ENCODE data around the gene WIPF3.
"Not testable (repeated sequence)": the region's sequence is repeated elsewhere in the genome, so short reads cannot be mapped to it uniquely, and the experiment has no call there.

WIPF3 gene

GRCh38 chr7:29878081-29878688 is 71.9 kb downstream of the WIPF3 start:
- DNase-seq (ENCODE audit: low read depth, low spot score): no peak

- no peak for DNase-seq (ENCODE audit: low read depth, low spot score)
Observed at GRCh38 chr7:29879609-29880008, 73.3 kb downstream of the WIPF3 start.

GRCh38 chr7:29881724-29882123 is 75.4 kb downstream of the WIPF3 start:
- DNase-seq (ENCODE audit: low read depth, low spot score): peak; percentile 61

GRCh38 chr7:29882481-29882880 is 76.2 kb downstream of the WIPF3 start:
- no peak for DNase-seq (ENCODE audit: low read depth, low spot score)

- peak; percentile 25 for DNase-seq (ENCODE audit: low read depth, low spot score)
Observed at GRCh38 chr7:29883462-29884398, 77.4 kb downstream of the WIPF3 start.

- DNase-seq (ENCODE audit: low read depth, low spot score): peak; percentile 28
Observed at GRCh38 chr7:29884399-29885272, 78.3 kb downstream of the WIPF3 start.

DNA sequence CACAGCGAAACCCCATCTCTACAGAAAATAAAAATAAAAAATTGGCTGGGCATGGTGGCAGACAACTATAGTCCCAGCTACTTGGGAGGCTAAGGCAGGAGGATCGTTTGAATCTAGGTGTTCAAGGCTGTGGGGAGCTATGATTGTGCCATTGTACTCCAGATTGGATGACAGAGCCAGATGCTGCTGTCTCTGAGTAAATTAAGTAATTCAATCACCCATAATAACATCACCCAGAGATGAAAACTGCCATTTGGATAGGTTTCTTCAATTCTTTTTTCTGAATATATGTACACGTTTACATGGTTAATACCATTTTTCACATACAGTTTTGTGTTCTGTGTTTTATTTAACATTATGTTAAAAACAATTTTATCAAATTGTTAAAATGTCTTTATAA is 79.3 kb downstream of the WIPF3 start:
- DNase-seq (ENCODE audit: low read depth, low spot score): no peak

GRCh38 chr7:29886827-29887226 is 80.5 kb downstream of the WIPF3 start:
- no peak for DNase-seq (ENCODE audit: low read depth, low spot score)

DNA sequence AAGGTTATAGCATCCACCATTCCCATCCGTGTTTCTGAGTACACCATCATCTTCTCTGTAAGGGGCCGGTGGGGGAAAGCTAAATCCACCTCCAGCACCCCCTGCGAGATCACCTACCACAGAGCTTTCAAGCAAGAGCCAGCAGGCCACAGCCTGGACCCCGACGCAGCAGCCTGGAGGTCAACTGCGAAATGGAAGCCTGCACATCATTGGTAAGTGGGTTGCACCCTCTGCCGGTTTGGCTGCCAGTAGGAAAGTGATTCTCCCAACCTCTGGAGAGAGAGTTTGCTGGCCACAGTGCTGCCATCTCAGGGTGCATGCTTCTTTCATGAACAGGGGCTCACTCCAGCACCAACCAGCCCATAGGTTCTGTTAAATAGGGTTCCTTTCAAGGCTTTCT is 81.7 kb downstream of the WIPF3 start:
- no peak for DNase-seq (ENCODE audit: low read depth, low spot score)

- no peak for DNase-seq (ENCODE audit: low read depth, low spot score)
Observed at GRCh38 chr7:29889288-29889687, 83.0 kb downstream of the WIPF3 start.

DNA sequence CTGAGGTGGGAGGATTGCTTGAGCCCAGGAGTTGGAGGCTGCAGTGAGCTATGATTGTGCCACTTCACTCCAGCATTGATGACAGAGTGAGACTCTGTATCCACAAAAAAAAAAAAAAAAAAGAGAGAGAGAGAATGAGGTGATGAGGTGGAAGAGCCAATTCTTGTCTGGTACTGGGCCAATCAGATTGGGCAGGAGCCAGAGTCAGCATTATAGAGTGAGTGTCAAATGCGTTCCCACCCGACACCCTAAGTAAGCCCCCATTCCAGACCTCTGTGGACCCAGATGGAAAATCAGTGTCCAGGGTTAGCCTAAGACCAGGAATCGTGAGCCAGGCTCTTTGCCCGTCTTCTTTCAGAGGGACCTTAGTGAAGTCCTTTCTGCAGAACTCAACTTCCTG is 83.9 kb downstream of the WIPF3 start:
- no peak for DNase-seq (ENCODE audit: low read depth, low spot score)

- DNase-seq (ENCODE audit: low read depth, low spot score): not testable (repeated sequence)
Observed at GRCh38 chr7:29890786-29891185, 84.5 kb downstream of the WIPF3 start.

GRCh38 chr7:29891766-29892165 is 85.5 kb downstream of the WIPF3 start:
- no peak for DNase-seq (ENCODE audit: low read depth, low spot score)

DNA sequence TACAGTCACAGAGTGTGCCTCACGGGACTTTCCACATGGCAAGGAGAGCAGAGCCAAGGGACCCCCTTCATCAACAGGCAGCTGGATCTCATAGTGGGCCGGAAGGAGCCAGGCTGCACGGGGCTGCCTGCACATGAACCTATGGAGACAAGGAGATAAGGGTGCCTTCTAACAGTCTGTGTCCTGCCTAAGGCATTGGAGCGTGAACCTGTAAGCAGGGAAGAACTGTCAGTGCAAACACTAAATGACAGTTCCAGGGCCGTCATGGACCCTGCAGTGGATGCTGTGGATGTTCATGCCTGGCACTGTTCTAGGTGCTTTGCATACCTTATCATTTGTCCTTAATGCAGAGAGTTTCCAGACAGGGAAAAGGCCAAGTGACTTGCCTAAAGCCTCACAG is 85.9 kb downstream of the WIPF3 start:
- no peak for DNase-seq (ENCODE audit: low read depth, low spot score)

DNA sequence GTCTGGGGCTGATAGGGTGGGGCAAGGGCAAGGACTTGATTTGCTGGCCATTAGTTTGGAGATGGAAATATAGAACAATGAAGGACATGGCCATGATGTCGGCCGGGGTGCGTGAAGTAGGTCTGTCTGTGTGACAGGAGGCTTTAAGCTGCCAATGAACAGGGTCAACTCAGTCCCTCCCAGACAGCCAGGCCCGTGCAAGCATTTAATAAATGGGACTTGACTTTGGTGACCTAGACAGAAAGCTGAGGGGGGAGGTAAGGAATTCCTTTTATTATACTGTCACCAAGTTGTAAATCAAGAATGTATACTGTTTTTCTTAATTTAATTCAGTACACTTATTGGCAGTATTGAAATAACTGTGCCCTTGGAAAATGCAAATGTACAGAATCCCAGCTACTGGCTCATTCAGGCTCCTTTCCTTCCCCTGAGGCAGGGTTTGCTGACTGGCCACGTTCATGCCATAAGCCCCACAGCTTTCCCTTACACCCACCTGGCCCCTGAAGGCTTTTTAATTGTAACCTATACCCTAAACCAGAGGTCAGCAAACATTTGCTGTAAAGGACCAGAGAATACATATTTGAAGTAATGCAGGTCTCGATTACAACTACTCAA is 87.2 kb downstream of the WIPF3 start:
- DNase-seq (ENCODE audit: low read depth, low spot score): no peak

DNA sequence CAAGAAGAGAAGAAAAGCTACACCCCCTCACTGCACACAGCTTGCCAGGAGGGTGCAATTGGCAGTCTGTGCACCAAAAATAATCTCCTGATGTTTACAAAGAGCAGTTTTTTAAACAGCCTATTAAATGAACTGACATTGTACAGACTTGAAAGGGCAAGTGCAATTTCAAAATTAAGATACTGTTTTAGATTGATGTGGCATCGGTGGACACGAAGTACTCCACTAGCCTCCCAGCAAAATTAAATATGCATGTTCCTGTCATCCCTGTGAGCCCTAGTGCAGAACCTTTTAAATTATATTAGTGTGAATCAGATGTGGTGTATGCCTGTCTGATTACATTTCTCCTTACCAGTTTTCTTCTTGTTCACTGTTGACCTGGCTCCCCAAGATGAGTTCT is 87.9 kb downstream of the WIPF3 start:
- no peak for DNase-seq (ENCODE audit: low read depth, low spot score)

DNA sequence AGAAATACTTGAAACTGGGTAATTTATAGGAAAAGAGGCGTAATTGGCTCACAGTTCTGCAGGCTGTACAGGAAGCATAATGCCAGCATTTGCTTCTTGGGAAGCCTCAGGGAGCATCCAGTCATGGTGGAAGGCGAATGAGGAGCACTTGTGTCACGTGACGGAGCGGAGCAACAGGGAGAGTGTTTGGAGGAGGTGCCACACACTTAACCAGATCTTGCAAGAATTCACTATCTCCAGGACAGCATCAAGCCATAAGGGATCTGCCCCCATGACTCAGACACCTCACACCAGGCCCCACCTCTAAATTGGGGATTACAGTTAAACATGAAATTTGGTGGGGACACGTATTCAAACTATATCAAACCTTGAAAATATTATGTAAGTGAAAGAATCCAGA is 89.3 kb downstream of the WIPF3 start:
- DNase-seq (ENCODE audit: low read depth, low spot score): no peak

GRCh38 chr7:29896685-29897411 is 90.5 kb downstream of the WIPF3 start:
- no peak for DNase-seq (ENCODE audit: low read depth, low spot score)

GRCh38 chr7:29898301-29898700 is 92.0 kb downstream of the WIPF3 start:
- DNase-seq (ENCODE audit: low read depth, low spot score): no peak

- no peak for DNase-seq (ENCODE audit: low read depth, low spot score)
Observed at GRCh38 chr7:29900745-29901144, 94.4 kb downstream of the WIPF3 start.
